GM19372 (cell line): ENCODE data around the gene BACH1.
"Not testable (repeated sequence)": the region's sequence is repeated elsewhere in the genome, so short reads cannot be mapped to it uniquely, and the experiment has no call there.

Experiments
- ATAC-seq: cut with Tn5 transposase; IDR thresholded peaks from one replicate; pipeline ENCODE4 v1.9.1; 2021; ENCODE audit warnings: mild to moderate bottlenecking, low read depth, moderate library complexity; ENCODE audit not compliant: unreplicated experiment

Gene BACH1

GRCh38 chr21:29298348-29299045 lies at the start of gene BACH1:
Gene BACH1, plus strand, starts transcription at chr21:29298922. Its CDS starts 22,359 bp downstream, at chr21:29321281.
- ATAC-seq: peak; percentile 49

GRCh38 chr21:29249289-29249688 lies 49.4 kb upstream of the BACH1 start:
- not testable (repeated sequence) for ATAC-seq

- ATAC-seq: no peak
Observed at GRCh38 chr21:29250636-29251035, 48.1 kb upstream of the BACH1 start.

GRCh38 chr21:29253861-29254260 lies 44.9 kb upstream of the BACH1 start:
- ATAC-seq: not testable (repeated sequence)

- no peak for ATAC-seq
Observed at GRCh38 chr21:29254550-29254949, 44.2 kb upstream of the BACH1 start.

GRCh38 chr21:29256126-29256910 lies 42.4 kb upstream of the BACH1 start:
- ATAC-seq: no peak

GRCh38 chr21:29257701-29258100 lies 41.0 kb upstream of the BACH1 start:
- ATAC-seq: no peak

- ATAC-seq: no peak
Observed at GRCh38 chr21:29258626-29259338, 39.9 kb upstream of the BACH1 start.

- ATAC-seq: no peak
Observed at GRCh38 chr21:29260461-29260860, 38.3 kb upstream of the BACH1 start.

GRCh38 chr21:29261555-29262540 lies 36.9 kb upstream of the BACH1 start:
- no peak for ATAC-seq

GRCh38 chr21:29264721-29265120 lies 34.0 kb upstream of the BACH1 start:
- ATAC-seq: no peak

GRCh38 chr21:29265690-29266479 lies 32.8 kb upstream of the BACH1 start:
- ATAC-seq: no peak

- no peak for ATAC-seq
Observed at GRCh38 chr21:29267666-29268065, 31.1 kb upstream of the BACH1 start.

GRCh38 chr21:29271927-29272333 lies 26.8 kb upstream of the BACH1 start:
- no peak for ATAC-seq

- ATAC-seq: no peak
Observed at GRCh38 chr21:29277442-29277841, 21.3 kb upstream of the BACH1 start.

GRCh38 chr21:29279558-29279957 lies 19.2 kb upstream of the BACH1 start:
- no peak for ATAC-seq

- not testable (repeated sequence) for ATAC-seq
Observed at GRCh38 chr21:29281801-29282200, 16.9 kb upstream of the BACH1 start.

GRCh38 chr21:29287383-29287782 lies 11.3 kb upstream of the BACH1 start:
- no peak for ATAC-seq

GRCh38 chr21:29288239-29288638 lies 10.5 kb upstream of the BACH1 start:
- ATAC-seq: no peak
